PFSK-1 (cell line): ENCODE data around the gene CSNK1G1.

Experiments
- FOXP2 ChIP-seq: optimal IDR thresholded peaks from 2 replicates; pipeline ENCODE3; 2011; ENCODE audit warnings: borderline replicate concordance, control low read depth, inconsistent platforms; ENCODE audit not compliant: insufficient read depth; ENCODE audit errors: extremely low read length, extremely low read depth
- POLR2AphosphoS5 ChIP-seq: IDR thresholded peaks from 2 replicates; pipeline ENCODE4 v1.6.1; 2012; ENCODE audit warnings: low read depth, mild to moderate bottlenecking, control low read depth, low read length, moderate library complexity
- SIN3A ChIP-seq: IDR thresholded peaks from 2 replicates; pipeline ENCODE4 v1.6.1; 2012; ENCODE audit warnings: mild to moderate bottlenecking, low read length, moderate library complexity, borderline replicate concordance; ENCODE audit not compliant: insufficient read depth
- TAF1 ChIP-seq: IDR thresholded peaks from 2 replicates; pipeline ENCODE4 v1.6.1; 2012; ENCODE audit warnings: low read length, control low read depth, borderline replicate concordance; ENCODE audit not compliant: insufficient read depth
- TF ChIP-seq, protein P1 (sequence below), 2 experiments: IDR thresholded peaks; 2 replicates each; pipeline versions ENCODE4 v1.6.1 to v1.8.0; 2011 to 2012; ENCODE audit warnings: low read depth in 2 of 2, low read length in 2 of 2, control low read depth in 1 of 2, inconsistent platforms in 1 of 2, mild to moderate bottlenecking in 1 of 2, moderate library complexity in 1 of 2; ENCODE audit not compliant: insufficient read depth in 1 of 2

CSNK1G1 gene

DNA sequence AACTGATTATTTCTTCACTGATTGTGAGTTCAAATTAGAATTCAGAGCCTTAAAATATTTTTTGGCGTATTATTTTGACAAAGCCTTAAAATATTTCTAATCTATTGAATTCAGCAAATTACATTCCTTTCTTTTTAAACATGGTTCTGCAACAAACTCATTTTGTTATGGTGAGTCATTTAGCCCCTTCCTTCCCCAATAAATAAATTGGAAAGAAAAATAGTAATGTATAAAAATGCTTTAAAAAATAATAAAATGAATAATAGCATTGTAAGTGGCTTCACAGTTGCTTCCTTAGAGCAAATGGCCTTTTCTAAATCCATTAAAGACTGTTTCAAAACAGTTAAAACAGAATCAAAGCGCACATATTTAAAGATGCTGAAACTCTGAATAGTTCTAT, 12.1 kb downstream of the CSNK1G1 start:
- TF ChIP-seq POLR2AphosphoS5 (no peak), FOXP2 (no peak), SIN3A (no peak)

DNA sequence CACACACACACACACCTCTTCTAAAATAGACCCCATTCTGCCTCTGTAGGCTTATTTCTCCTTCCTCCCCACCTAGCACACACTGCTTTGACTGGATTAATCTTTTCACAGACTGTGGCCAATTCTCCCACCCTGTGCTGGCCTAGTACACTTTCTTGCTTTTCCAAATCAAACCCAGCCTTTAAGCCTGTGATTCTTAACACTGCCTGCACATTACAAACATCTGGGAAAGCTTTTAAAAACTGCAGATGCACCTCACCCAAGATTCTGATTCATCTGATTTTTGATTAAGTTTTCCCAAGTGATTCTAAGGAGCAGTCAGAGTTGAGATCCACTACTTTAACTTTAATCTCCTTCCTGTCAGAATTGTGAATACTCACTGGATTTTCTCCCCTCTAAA, 12.8 kb downstream of the CSNK1G1 start:
- TF ChIP-seq FOXP2 = no peak
- TF ChIP-seq SIN3A = no peak
- TF ChIP-seq, protein P1, sequence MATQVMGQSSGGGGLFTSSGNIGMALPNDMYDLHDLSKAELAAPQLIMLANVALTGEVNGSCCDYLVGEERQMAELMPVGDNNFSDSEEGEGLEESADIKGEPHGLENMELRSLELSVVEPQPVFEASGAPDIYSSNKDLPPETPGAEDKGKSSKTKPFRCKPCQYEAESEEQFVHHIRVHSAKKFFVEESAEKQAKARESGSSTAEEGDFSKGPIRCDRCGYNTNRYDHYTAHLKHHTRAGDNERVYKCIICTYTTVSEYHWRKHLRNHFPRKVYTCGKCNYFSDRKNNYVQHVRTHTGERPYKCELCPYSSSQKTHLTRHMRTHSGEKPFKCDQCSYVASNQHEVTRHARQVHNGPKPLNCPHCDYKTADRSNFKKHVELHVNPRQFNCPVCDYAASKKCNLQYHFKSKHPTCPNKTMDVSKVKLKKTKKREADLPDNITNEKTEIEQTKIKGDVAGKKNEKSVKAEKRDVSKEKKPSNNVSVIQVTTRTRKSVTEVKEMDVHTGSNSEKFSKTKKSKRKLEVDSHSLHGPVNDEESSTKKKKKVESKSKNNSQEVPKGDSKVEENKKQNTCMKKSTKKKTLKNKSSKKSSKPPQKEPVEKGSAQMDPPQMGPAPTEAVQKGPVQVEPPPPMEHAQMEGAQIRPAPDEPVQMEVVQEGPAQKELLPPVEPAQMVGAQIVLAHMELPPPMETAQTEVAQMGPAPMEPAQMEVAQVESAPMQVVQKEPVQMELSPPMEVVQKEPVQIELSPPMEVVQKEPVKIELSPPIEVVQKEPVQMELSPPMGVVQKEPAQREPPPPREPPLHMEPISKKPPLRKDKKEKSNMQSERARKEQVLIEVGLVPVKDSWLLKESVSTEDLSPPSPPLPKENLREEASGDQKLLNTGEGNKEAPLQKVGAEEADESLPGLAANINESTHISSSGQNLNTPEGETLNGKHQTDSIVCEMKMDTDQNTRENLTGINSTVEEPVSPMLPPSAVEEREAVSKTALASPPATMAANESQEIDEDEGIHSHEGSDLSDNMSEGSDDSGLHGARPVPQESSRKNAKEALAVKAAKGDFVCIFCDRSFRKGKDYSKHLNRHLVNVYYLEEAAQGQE (IDR thresholded peaks at IDR 0.05; ENCODE audit: insufficient read depth in 1 of 2, low read depth in 2 of 2, low read length in 2 of 2) = no peak
- TF ChIP-seq POLR2AphosphoS5 = no peak
- no peak for TF ChIP-seq TAF1

DNA sequence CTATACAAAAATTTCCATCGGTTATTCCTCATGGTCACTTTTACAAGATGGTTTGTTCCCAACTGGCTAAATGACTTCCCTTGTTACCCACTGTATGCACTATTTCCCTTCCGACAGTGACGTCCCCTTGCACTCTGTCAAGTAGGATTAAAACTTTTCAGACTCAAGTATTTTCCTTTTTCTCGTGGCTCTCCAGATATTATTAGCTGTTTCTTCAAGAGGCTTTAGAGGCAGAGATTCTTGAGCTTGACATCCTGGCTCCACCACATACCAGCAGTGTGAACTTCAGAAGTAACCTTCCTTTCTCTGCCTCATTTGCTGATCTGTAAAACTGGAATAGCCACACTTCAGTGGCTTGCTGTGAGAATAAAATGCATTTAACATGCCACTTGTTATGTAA, 14.0 kb downstream of the CSNK1G1 start:
- TF ChIP-seq FOXP2 (no peak), TAF1 (no peak), SIN3A (no peak), POLR2AphosphoS5 (no peak)
- TF ChIP-seq, protein P1 (IDR thresholded peaks at IDR 0.05; ENCODE audit: insufficient read depth in 1 of 2, low read depth in 2 of 2, low read length in 2 of 2) = no peak

DNA sequence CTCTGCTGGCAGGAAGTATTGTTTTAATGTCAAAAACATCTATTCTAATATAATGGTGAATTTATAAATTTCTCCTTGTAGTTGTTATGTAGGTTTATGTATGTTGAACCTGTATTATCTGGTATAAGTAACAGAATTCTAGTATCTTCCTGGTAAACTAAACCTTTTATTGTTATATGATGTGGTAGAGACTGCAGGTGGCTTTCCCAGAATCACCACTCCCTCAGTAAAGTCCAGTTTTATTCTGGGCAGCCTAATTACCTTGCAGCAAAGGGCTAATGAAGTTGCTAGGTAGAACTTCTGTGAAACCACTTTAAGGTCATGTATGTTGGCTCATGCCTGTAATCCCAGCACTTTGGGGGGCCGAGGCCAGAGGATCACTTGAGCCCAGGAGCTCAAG, 15.6 kb downstream of the CSNK1G1 start:
- TF ChIP-seq TAF1 (no peak), POLR2AphosphoS5 (no peak)
- TF ChIP-seq, protein P1 (IDR thresholded peaks at IDR 0.05; ENCODE audit: insufficient read depth in 1 of 2, low read depth in 2 of 2, low read length in 2 of 2) = no peak

DNA sequence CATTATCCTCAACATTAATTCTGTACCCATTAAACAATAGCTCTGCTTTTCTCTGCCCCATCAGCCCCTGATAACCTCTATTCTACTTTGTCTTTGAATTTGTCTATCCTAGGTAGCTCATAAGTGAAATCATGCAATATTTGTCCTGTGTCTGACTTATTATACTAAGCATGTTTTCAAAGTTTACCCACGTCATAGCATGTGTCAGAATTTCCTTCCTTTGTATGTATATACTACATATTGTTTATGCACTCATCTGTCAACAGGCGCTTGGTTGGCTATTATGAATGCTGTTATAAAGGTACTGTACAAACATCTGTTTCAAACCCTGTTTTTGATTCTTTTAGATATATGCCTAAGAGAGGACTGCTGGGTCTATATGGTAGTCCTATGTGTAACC, 18.2 kb downstream of the CSNK1G1 start:
- TF ChIP-seq TAF1 (no peak), FOXP2 (no peak), POLR2AphosphoS5 (no peak), SIN3A (no peak)
- TF ChIP-seq, protein P1 (IDR thresholded peaks at IDR 0.05; ENCODE audit: insufficient read depth in 1 of 2, low read depth in 2 of 2, low read length in 2 of 2) = no peak
